ENCODE results near the gene MTFR2. TPM values are rescaled to one million over a fixed set of nuclear protein-coding genes. Genes with fewer than 3 reads are reported as not detected.

The MTFR2 gene
- total and polyA plus RNA-seq, 2 of the 13 experiments (the other 11 are each of a cell fraction or from before 2014, with no cell fraction given): 6.7 to 10.7 TPM

DNA sequence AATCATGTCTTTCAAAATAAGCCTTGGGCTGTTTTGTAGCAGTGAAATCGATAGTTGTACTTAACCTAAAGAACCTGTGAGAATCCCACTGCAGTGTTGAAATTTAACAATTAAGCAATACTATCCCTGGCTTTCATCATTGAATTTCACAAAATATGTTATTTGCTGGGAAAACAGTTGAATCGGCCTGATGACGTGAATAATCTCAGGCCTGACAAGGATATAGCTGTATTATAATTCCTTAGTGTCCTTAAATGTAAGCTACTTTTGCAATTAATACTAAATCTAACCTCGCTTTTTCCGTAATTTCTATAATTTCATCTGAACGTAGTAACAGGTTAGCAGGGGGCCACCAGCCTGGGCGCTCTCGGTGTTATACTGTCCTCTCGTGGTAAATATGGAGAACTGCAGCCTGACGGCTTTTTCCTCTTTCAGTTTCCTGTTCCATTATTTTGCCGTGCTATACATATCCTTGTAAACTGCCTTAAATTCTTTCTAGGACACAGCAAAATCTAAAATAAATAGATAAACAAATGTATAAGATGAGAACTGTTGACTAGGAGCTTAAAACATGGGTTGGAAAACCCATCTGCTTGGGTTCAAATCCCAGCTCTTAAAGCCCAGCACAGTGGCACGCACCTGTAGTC is 24.0 kb downstream of the MTFR2 start (continued):
- TF ChIP-seq ZZZ3 (CRISPR knock-in tag; IDR thresholded peaks at IDR 0.05; ENCODE audit: borderline replicate concordance): no peak
- TF ChIP-seq NR2F1 (CRISPR knock-in tag; IDR thresholded peaks at IDR 0.05): peak; percentile 3 to 29; a peak in 1 of 4 replicates
- peak; percentile 83 for TF ChIP-seq CEBPG (CRISPR knock-in tag; IDR thresholded peaks at IDR 0.05)
- TF ChIP-seq ZSCAN31 (CRISPR knock-in tag; IDR thresholded peaks at IDR 0.05; ENCODE audit: low read depth): no peak
- TF ChIP-seq ZNF326 (CRISPR knock-in tag; IDR thresholded peaks at IDR 0.05; ENCODE audit: borderline replicate concordance): no peak
- TF ChIP-seq REXO4 (CRISPR knock-in tag; IDR thresholded peaks at IDR 0.05; ENCODE audit: borderline replicate concordance): no peak
- TF ChIP-seq SMARCE1 (IDR thresholded peaks at IDR 0.05; ENCODE audit: borderline replicate concordance): no peak
- TF ChIP-seq POLR2AphosphoS2 (IDR thresholded peaks at IDR 0.05; ENCODE audit: low read depth, low read length): no peak
- no peak for TF ChIP-seq JUN (CRISPR knock-in tag; IDR thresholded peaks at IDR 0.05)
- TF ChIP-seq KAT8 (CRISPR knock-in tag; IDR thresholded peaks at IDR 0.05): peak; percentile 12; the same call in 1 of the 2 replicates
- TF ChIP-seq, protein P1, sequence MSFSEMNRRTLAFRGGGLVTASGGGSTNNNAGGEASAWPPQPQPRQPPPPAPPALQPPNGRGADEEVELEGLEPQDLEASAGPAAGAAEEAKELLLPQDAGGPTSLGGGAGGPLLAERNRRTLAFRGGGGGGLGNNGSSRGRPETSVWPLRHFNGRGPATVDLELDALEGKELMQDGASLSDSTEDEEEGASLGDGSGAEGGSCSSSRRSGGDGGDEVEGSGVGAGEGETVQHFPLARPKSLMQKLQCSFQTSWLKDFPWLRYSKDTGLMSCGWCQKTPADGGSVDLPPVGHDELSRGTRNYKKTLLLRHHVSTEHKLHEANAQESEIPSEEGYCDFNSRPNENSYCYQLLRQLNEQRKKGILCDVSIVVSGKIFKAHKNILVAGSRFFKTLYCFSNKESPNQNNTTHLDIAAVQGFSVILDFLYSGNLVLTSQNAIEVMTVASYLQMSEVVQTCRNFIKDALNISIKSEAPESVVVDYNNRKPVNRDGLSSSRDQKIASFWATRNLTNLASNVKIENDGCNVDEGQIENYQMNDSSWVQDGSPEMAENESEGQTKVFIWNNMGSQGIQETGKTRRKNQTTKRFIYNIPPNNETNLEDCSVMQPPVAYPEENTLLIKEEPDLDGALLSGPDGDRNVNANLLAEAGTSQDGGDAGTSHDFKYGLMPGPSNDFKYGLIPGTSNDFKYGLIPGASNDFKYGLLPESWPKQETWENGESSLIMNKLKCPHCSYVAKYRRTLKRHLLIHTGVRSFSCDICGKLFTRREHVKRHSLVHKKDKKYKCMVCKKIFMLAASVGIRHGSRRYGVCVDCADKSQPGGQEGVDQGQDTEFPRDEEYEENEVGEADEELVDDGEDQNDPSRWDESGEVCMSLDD (CRISPR knock-in tag; IDR thresholded peaks at IDR 0.05; ENCODE audit: borderline replicate concordance): 0 out of 2 replicates have a peak, but pooled peaks have one; percentile 45
- TF ChIP-seq SMARCC2 (IDR thresholded peaks at IDR 0.05): no peak
- TF ChIP-seq ZNF331 (CRISPR knock-in tag; IDR thresholded peaks at IDR 0.05): 0 out of 2 replicates have a peak, but pooled peaks have one; percentile 34
- TF ChIP-seq, protein P2, sequence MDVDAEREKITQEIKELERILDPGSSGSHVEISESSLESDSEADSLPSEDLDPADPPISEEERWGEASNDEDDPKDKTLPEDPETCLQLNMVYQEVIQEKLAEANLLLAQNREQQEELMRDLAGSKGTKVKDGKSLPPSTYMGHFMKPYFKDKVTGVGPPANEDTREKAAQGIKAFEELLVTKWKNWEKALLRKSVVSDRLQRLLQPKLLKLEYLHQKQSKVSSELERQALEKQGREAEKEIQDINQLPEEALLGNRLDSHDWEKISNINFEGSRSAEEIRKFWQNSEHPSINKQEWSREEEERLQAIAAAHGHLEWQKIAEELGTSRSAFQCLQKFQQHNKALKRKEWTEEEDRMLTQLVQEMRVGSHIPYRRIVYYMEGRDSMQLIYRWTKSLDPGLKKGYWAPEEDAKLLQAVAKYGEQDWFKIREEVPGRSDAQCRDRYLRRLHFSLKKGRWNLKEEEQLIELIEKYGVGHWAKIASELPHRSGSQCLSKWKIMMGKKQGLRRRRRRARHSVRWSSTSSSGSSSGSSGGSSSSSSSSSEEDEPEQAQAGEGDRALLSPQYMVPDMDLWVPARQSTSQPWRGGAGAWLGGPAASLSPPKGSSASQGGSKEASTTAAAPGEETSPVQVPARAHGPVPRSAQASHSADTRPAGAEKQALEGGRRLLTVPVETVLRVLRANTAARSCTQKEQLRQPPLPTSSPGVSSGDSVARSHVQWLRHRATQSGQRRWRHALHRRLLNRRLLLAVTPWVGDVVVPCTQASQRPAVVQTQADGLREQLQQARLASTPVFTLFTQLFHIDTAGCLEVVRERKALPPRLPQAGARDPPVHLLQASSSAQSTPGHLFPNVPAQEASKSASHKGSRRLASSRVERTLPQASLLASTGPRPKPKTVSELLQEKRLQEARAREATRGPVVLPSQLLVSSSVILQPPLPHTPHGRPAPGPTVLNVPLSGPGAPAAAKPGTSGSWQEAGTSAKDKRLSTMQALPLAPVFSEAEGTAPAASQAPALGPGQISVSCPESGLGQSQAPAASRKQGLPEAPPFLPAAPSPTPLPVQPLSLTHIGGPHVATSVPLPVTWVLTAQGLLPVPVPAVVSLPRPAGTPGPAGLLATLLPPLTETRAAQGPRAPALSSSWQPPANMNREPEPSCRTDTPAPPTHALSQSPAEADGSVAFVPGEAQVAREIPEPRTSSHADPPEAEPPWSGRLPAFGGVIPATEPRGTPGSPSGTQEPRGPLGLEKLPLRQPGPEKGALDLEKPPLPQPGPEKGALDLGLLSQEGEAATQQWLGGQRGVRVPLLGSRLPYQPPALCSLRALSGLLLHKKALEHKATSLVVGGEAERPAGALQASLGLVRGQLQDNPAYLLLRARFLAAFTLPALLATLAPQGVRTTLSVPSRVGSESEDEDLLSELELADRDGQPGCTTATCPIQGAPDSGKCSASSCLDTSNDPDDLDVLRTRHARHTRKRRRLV (CRISPR knock-in tag; IDR thresholded peaks at IDR 0.05): no peak
- no peak for TF ChIP-seq ZNF543 (CRISPR knock-in tag; IDR thresholded peaks at IDR 0.05)
- TF ChIP-seq, protein P3, sequence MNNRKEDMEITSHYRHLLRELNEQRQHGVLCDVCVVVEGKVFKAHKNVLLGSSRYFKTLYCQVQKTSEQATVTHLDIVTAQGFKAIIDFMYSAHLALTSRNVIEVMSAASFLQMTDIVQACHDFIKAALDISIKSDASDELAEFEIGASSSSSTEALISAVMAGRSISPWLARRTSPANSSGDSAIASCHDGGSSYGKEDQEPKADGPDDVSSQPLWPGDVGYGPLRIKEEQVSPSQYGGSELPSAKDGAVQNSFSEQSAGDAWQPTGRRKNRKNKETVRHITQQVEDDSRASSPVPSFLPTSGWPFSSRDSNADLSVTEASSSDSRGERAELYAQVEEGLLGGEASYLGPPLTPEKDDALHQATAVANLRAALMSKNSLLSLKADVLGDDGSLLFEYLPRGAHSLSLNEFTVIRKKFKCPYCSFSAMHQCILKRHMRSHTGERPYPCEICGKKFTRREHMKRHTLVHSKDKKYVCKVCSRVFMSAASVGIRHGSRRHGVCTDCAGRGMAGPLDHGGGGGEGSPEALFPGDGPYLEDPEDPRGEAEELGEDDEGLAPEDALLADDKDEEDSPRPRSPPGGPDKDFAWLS (CRISPR knock-in tag; IDR thresholded peaks at IDR 0.05; ENCODE audit: borderline replicate concordance): no peak
- peak in 1 of 2 experiments; percentile 82; a peak in 2 of 4 replicates for TF ChIP-seq KLF16 (CRISPR knock-in tag; IDR thresholded peaks at IDR 0.05)
- TF ChIP-seq ZNF160 (CRISPR knock-in tag; IDR thresholded peaks at IDR 0.05): no peak
- 0 out of 2 replicates have a peak, but pooled peaks have one; percentile 26 for TF ChIP-seq ZSCAN9 (CRISPR knock-in tag; IDR thresholded peaks at IDR 0.05; ENCODE audit: borderline replicate concordance)
- no peak for TF ChIP-seq PHB2 (IDR thresholded peaks at IDR 0.05; ENCODE audit: partially characterized antibody)

Data from HepG2 (cell line).